Measurements from ENCODE around the gene ALPI. TPM values are rescaled to one million over a fixed set of nuclear protein-coding genes. Genes with fewer than 3 reads are reported as not detected.

Gene ALPI
- total RNA-seq, 1 experiment from 2014 or later: not detected

- Histone ChIP-seq H3K9ac (ENCODE audit: low read length) (no peak overlapping the region), H3K9me3 (ENCODE audit: low read length) (no peaks in the 10 kb centered on the region), H3K4me2 (ENCODE audit: low read length) (no peak overlapping the region), H3K9me2 (replicated peaks; ENCODE audit: low read length) (no peaks in the 10 kb centered on the region), H2AFZ (ENCODE audit: low read length) (no peak overlapping the region), H3K4me3 (ENCODE audit: low read length) (no peak overlapping the region), H3F3A (ENCODE audit: low read length, unreplicated experiment) (no peaks in the 10 kb centered on the region), H4K20me1 (ENCODE audit: low read length) (no peaks in the 10 kb centered on the region), H3K36me3 (ENCODE audit: low read depth, low read length) (no peaks in the 10 kb centered on the region), H3K79me2 (ENCODE audit: low read length) (no peaks in the 10 kb centered on the region), H3K27ac (ENCODE audit: low read length) (no peak overlapping the region), H3K27me3 (ENCODE audit: low read length) (peaks cover 8% of the 10 kb centered on the region), H3K4me1 (ENCODE audit: insufficient read depth, low read length) (no peaks in the 10 kb centered on the region)
- BruUV-seq (replicated peaks): no TSS peak
- ChIA-PET CTCF (no interaction called here), POLR2A (ENCODE audit: unreplicated experiment) (no interaction called here)
- TF ChIP-seq EZH2 (IDR thresholded peaks at IDR 0.05; ENCODE audit: low read length, unreplicated experiment): no peak
- TF ChIP-seq EZH2phosphoT487 (IDR thresholded peaks at IDR 0.05; ENCODE audit: borderline replicate concordance, low read length): no peak
- no peak for TF ChIP-seq CTCF (conservative IDR thresholded peaks at IDR 0.05; ENCODE audit: low read depth, low read length)
- no peak for DNase-seq
- intact Hi-C loops (cut with micrococcal nuclease): no loop called here
- ATAC-seq: no peak
Measured at GRCh38 chr2:232479341-232480200, 23.6 kb downstream of the ALPI start.

- no peak overlapping the region for H3K4me3 ChIP-seq (ENCODE audit: low read length)
- no peaks in the 10 kb centered on the region for H3K27me3 ChIP-seq (ENCODE audit: low read length)
- ChIA-PET CTCF (no interaction called here), POLR2A (ENCODE audit: unreplicated experiment) (no interaction called here)
- no peaks in the 10 kb centered on the region for H3K9me3 ChIP-seq (ENCODE audit: low read length)
- H3K4me1 ChIP-seq (ENCODE audit: insufficient read depth, low read length): no peaks in the 10 kb centered on the region
- no peak overlapping the region for H2AFZ ChIP-seq (ENCODE audit: low read length)
- no peak for ATAC-seq
- H3K4me2 ChIP-seq (ENCODE audit: low read length): no peak overlapping the region
- no peaks in the 10 kb centered on the region for H3K9me2 ChIP-seq (replicated peaks; ENCODE audit: low read length)
- no TSS peak for BruUV-seq (replicated peaks)
- no peaks in the 10 kb centered on the region for H4K20me1 ChIP-seq (ENCODE audit: low read length)
- TF ChIP-seq EZH2phosphoT487 (IDR thresholded peaks at IDR 0.05; ENCODE audit: borderline replicate concordance, low read length) (no peak), EZH2 (IDR thresholded peaks at IDR 0.05; ENCODE audit: low read length, unreplicated experiment) (no peak), CTCF (conservative IDR thresholded peaks at IDR 0.05; ENCODE audit: low read depth, low read length) (no peak)
- H3K27ac ChIP-seq (ENCODE audit: low read length): no peak overlapping the region
- no peaks in the 10 kb centered on the region for H3K79me2 ChIP-seq (ENCODE audit: low read length)
- H3F3A ChIP-seq (ENCODE audit: low read length, unreplicated experiment): no peaks in the 10 kb centered on the region
- H3K36me3 ChIP-seq (ENCODE audit: low read depth, low read length): no peaks in the 10 kb centered on the region
- DNase-seq: no peak
- intact Hi-C loops (cut with micrococcal nuclease): no loop called here
- no peak overlapping the region for H3K9ac ChIP-seq (ENCODE audit: low read length)
Measured at GRCh38 chr2:232480201-232481190, 24.5 kb downstream of the ALPI start.
